ENCODE measurements around the gene CTBP2.

Gene CTBP2

DNA sequence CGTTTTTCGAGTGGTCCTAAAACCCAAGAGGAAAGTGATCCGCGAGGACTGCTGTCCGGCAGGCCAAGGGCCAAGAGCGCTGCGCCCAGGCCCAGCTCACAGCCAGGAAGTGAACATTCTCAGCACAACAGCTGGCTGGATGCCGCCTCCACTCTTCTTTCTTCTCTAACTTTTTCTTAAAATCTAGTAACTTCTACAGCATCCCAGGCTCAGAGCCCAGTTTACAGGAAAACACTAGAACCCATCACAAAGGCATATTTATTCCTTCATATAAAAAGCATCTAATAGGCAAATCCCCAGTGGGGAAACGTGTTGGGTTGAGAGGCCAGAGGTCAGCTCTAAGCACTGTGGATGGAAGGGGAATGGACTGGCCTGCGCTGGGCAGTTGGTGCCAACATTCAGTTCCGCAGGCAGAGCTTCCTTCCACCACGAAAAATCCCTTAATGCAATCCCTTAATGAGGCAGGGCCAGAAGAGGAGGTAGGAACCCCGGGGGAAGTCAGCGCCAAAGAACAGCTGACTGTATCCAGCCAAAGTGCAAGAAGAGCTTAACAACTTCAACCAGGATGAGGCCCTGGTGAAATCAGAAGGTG is 143.7 kb downstream of the CTBP2 start:
- DNase-seq, result no peak

DNA sequence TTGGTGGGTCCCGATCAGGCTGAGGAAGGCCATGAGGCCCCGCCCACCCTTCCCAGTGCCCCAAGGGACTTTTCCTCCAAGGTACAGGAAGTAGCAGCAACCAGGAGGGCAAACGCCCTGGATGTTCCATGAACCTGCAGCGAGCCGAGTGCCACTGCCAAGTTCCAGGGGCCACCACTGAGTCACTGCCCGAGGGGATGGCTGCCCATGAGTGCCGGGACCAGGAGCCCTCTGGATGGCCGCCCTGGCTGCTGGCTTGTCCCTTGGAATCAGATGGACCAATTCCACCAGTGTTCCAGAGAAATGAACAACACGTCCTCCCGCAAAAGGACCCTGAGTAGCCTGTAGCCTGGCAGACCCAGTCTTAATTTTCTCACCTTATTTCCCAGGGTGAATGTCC is 144.2 kb downstream of the CTBP2 start:
- DNase-seq, result no peak

DNA sequence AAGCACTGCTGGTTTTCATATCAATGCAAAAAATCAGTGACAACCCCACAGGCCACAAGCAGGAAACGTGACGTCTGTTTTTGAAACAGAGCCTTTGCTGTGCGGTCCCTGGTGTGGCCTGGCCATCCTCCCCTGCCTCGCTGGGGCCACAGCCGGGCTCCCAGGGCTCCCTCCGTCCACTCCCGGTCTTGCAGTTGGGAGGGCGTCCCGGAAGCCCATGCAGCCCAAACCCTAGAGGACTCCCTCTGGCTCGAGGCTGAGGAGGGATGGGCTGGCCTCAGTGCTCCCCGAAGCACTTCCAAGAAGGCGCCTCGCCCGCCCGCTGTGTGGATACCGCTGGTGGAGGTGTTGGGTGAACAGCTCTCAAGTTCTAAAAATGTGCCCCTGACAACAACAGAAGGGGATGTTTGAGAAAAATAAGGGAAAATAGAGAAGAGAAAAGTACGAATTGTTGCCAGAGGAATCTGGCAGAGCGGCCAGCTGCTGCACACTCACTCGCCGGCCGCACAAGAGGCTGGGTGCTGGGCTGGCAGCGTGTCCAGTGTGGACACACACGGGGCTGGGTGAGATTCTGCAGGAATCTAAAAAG is 144.9 kb downstream of the CTBP2 start:
- no peak for DNase-seq

DNA sequence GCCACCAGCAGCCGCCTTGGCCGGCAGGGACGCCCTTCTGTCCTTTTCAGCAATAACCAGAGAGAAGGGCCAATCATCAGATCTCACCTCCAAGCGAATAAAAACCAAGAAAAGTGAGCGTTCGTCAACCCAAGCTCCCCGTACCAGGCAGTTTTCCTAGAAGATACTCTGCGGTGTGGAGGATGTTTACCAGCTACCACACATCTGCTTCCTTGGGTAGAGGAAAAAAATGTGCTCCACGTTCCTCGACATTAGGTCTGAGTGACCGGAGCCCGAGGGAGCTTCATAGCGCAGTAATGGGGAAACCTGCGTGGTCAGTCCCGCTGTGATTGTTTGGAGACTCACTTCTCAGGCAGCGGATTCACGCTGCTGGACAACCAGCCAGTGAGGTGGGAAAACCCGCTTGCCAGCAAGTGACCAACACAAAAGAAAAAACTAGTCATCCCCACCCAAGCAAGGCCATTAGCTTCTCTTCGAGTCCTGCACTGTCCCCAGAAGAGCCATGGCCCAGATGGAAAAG is 145.5 kb downstream of the CTBP2 start:
- no peak for DNase-seq

DNA sequence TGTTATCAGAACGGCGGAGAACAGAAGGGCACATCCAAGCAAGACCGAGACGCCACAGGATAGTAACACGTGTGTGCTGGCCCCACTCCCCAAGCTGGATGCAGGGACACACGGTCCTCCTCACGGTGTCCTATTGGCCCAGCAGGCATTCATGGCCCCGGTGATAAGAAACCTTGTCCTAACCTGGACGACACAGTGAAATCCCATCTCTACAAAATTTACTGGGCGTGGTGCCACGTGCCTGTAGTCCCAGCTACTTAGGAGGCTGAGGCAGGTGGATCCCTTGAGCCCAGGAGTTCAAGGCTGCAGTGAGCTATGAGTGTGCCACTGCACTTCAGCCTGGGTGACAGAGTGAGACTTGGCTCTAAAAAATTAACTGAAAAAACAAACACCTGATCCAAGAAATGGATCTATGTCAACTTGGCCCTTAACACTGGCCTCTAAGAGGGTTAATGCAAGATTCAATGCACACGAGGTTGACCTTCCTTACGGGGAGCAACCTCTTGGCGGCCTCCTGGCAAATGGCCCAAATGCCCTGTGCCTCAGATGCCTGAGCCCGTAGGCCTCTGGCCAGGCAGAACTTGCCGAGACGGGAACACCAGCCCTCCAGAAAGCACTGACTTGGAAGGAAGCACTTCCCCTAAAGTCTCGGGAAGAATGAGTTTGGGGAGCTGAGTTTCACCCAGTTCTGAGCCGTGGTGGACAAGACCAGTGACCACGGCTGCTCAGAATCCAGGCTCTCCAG is 146.1 kb downstream of the CTBP2 start:
- no peak for DNase-seq

DNA sequence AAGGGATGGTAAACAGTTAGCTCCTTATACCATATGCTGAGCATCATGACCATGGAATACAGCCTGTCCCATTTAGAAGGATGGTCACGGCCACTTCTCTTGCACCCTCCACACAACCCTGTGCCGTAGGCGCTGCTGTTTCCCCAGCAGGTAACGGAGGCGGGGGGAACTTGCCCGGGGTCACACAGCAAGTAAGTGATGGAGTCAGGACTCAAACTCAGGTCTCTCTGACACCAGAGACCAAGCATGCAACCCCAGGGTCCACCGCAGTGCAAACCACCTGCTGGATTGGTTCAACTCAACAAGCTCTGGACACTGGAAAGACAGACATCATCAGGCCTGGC is 146.9 kb downstream of the CTBP2 start:
- DNase-seq, result no peak

DNA sequence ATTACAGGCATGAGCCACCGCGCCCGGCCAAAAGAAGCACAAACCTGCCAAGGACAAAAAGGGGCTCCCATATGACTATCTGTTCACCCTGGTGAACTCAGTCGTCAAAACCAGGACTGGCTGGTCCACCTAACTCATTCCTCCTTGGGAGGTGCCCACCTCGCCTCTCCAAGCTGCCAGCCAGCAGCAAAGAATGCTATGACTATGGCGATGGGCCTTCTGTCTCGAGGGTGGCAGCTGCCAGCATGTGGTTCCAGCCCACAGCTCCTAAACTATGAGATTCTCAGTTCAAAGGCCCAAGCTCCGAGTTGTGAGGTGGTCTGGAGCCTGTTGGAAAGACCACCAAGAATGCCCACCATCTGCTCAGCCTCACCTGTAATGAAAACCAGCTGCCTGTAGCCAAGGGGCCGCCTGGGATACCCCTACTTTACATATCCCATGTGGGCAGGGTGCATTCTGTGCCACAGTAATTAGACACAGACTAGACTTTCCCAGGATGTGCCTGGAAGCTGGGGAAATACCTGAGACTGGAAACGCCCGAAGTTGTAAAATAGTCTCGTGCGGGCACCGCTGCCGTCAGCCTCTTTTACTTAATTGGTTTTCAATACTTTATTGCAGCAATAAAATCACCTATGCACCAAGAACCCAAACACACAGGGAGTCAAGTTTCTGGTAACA is 147.4 kb downstream of the CTBP2 start:
- DNase-seq, result no peak

DNA sequence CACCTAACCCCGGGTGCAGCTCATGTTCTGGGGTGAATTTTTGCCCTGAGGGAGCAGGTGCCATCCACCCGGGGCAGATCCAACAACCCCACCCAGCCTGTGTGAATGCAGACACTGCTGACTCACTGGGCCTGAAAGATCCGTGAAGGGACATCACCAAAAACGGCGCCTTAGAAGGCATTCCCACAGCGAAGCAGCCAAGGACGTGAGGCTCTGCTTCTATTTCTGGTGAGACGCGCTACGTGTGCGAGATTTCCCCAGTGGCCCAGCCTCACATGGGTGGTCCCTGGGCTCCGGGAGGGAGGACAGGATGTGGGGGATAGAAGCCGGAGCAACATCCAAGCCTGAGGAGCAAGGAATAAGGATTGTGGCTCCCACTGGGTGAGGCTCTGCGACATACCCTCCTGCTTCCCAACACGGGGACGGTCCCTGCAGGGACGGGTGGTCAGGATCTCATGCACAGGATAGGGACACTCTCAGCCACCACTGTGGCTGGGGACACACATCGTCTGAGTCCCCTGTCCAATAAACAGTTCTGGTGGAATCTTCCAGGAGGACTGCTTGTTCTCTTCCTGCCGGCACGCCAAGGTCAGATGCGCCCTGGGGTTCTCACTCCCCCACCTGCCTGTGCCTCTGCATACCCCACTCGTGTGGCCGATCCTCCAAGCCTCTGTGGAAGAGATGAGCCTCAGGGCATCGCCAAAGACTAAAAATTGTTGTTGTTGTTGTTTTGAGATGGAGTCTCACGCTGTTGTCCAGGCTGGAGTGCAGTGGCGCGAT is 148.2 kb downstream of the CTBP2 start:
- DNase-seq, result no peak

DNA sequence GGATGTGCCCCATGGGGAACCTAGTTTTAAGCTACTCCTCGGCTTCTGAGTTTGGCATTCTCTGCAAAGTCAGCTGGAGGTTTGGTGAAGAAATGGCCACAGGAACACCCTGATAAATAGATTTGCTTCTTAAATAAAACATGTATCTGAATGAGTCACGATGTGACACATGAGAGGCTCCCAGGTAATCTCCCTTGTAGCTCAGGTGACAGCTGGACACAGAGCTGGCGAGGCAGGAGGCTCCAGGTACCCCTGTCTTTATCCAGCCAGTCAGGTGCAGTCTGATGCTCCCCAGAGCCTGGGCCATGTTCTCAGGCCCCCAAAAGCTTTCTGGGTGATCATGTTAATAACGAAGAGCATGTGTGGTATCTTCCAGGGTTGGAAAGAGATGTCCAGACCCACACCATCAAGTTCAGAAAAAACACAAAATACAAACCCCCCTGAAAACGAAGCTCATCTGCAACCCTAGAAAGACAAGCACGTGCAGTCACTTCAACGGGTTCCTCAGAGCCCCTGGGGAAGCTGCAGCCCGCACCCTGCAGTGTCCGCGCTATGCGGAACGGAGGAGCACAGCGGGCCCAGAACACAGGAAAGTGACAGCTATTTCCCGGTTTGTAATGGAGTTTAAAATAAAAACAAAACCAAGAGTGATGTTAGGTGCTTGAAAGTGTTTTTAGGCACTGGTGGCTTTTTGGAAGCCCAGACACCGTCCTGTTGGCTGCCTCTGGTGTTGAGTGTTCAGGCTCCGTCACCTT is 149.0 kb downstream of the CTBP2 start:
- DNase-seq, result no peak

DNA sequence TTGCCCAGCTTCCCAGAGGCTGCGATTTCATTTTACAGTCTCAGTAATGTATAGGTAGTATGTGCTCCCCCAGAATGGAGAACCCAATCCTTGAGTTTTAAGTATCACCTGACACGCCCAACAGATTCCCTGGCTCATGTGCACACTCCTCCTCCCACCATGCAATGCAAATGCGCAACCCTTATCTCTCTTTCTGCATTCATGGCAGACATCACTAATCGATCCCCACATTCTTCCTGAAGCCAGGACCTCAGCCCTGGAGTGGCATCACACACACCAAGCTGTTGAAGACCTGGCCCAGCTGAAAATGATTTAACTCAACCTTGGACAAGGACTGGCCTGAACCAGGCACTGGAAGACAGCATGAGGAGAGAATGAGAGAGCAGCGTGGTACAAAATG is 150.0 kb downstream of the CTBP2 start:
- DNase-seq, result no peak

DNA sequence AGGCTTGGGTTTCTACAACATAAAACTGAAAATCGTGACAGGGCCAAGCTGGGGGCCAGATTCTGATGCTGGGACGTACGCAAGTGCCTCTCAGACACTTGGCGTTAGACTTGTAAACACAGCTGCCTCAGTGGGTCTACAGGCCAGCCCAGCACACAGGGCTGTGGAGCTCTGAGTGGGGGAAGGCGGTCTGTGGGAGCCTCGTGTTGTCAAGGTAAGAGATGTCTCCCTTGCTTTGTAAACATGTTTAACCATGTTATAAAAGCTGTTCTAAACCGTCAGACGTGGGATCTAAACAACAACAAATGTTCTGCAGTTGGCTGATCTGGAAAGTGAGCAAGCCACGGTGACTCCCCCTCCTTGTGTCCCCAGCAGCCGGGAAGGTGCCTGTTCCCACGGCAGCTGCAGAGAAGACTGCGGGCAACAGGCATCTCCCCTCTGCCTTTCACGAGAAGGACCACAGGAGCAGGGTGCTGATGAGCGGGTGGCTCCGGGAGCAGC is 150.7 kb downstream of the CTBP2 start:
- no peak for DNase-seq

DNA sequence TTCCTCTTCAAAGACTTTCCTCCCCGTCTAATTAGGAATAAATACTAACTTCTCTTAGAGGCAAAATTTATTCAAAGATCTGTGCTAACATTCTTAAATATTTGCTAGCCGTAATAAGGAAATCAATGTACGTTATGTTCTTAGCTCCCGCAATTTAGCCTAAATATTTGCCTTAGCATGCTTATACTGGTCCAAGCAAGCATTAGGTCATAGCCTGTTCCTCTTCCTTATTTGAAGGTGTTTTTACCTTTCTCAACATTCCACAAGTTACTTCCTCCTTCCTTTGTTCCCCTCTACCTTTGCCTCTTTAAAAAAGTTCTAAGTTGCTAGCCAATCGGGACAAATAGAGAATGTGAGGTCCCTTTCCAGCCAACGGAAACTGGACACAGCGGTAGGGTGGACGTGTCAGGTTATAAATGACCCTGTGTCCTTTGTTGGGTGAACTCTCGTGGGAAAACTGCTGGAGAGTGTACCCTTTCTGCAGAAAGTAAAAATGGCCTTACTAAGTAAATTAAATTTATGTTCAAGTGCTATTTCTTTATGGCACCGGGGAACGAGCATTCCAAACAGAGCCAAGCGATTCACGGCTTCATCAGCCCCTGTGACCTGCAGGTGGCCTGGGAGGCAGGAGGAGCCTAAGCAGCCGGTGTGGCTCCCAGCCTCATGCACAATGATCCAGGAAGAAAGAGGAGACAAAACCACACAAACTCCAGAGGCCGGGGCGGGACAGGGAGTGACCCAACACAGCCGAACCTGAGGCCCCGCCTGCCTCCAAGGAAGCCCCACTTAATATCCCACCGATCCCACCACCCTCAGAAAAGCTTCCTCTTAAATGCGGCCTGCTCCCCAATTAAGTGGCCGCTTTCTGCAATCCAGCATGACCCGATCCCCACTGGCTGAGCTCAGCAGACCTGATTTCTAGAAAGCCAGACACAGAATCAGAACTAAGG is 151.4 kb downstream of the CTBP2 start:
- DNase-seq, result no peak

DNA sequence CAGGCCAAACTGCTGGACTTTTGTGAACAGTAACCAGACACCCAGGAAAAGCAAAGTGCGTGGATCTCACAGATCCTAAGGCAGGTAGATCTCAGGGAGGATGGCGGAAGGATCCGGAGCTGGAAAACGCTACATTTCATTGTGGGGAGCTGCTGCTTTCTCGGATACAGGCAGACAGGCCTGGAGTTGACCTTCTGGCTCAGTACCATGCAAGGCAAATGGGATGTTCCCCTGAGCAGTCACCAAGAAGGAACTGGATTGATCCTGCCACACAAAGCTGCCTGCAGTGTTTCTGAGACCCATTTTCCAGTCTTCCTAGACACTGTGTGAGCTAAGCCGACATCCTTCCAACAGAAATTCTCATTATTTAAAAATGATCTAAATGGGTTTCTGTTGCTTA is 152.9 kb downstream of the CTBP2 start:
- no peak for DNase-seq

DNA sequence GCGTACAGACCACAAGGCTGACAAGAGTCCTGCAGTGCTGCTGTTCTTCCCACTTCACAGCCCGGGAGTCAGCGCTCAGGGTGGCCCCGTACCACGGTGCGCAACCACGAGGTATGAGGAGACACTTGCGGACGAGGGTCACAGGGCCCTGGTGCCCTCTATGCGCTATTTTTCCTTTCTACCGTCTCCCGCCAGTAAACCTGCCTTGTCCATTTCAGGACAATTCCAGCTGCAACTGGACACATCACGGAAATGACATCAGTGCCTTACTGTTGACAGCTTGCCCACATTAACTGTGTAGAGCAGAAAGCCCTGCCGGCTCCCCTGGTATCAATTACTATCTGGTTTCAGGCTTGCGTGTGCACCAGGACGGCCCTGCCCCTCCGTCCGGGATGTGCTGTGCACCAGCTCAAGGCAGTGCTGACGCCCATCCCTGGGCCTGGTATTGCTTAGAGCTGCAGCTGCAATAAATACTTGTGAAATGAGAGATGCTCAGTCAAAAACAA is 153.4 kb downstream of the CTBP2 start:
- DNase-seq, result no peak

DNA sequence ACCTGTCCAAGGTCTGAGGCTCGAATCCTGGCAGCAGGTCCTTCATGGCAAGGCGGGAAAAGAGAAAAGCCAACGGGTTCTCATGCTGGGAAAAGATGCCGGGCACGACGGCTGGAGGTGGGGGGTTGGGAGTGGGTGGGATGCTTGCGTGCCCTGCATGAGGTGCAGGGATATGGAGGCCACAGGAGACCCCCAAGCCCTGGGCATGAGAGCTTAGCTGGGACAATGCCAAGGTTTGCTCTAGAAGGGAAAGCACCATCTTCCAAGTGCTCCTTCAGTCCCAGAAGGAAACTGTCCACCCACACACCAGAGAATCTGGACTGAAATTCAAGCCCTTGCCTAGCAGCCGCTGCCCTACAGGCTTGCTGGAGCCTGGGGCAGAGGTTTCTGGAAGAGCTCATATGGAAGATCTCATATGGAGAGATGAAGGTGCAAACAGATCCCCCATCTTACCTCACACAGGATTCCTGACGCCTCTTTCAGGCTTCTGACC is 154.1 kb downstream of the CTBP2 start:
- DNase-seq, result no peak

DNA sequence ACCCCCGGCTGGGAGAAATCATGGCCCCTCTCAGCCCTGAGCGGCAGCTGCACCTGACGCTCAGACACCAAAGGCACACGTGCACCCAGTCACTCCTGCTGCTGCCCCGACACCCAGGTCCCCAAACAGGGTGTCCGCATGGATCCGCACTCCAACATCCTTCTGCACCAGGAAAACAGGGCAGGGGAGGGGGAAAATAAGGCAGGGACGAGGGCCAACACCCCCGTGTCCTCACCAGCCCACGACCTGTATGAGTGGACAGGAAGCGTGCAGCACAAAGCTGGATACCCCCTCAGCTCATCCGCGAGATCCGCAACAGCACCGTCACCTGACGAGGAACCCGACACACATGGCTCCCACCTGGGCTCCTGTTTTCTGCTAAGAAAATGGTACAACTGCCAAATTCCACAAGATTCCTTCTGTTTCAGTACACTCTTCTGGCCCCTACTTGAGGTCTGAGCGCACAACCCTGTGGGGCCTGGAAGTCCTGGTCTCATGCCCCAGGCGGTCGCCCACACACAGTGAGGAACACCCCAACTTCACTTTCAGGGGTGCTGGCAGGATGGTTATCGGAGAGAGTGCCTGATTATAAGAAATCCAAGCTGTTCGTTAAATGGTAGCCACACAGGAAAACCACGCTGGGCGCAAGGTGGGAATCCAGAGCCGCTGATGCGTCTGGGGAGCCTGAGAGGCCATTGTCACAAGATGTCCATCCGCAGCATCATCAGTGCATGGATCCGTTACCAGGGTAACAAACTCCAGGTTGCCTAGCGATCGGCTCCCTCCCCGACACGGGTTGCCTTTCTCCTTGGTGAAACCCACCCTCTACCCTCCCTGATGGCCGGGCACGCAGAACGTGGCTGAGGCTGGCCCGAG is 154.8 kb downstream of the CTBP2 start:
- DNase-seq, result no peak

DNA sequence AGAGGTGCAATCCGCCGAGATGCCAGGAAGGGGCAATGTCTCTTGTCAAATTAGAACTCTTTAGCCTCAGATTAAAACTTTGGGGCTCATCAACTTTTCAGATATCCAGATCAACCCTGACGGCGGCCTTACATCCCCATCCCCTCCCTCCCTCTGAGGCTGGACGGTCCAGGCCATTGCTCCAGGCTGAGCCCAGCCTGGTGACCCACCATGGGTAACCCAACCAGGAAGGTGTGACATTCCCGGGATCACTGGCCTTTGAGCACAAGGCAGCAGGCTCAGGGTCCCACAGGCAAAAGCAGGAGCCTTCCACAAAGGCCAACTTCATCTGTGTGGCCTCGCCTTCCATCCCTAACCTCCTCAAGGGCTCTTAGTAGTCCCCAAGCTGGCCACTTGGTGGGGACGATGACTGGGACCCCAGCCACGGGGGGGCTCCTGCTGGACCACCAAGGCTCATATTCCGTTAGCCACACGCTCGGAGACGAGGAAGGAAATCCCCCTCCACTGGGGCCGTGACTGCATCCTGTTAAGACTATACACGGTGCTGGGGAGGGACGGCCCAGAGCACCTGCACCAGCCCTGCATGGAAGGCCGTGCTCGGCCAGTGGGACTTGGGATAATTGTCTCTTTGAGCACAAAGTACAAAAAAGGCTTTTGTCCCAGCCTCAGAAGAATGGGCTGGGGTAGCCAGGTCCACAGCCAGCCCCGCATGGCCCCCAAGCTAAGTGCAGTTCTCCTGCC is 155.6 kb downstream of the CTBP2 start:
- DNase-seq, result no peak

DNA sequence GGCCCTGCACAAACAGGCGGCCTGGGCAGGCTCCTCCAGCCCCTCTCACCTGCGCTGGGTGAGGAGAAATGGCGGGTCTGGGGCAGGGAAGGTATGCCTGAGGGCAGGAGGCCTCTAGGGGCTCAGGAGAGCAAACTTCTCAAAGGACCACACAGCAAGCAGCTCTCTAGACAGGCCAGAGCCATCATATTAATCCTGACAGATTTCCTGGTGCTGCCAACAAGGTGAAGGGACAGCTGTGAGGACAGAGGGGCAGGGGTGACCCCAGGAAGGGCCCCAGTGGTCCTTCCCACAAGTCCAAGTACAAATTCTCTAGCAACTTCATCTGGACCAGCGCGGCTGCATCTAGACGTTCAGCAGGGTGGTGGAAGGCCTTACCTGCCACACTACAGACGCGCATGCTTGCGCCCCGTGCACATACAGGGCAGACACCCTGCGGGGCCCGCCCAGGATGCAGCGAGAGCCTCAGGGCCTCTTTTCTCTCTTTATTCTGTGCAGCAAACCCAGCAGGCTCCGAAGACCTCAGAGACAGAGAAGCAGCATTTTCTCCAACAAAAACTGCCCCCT is 156.4 kb downstream of the CTBP2 start:
- DNase-seq, result no peak
